IPS-NIHi11 (cell line): Measurements from ENCODE around the gene SAE1.
A peak's percentile ranks its signal among the peaks of the same experiment; 100 is the strongest.
"Not testable (repeated sequence)": the region's sequence is repeated elsewhere in the genome, so short reads cannot be mapped to it uniquely, and the experiment has no call there.

ENCODE experiments used
- DNase-seq: peaks from one replicate; pipeline ENCODE4 v3.0.0; 2012; ENCODE audit warnings: mixed read lengths, low spot score

The SAE1 gene

GRCh38 chr19:47240996-47241918, 110.6 kb downstream of the SAE1 start:
- peak; percentile 78 for DNase-seq

GRCh38 chr19:47241919-47242577, 111.4 kb downstream of the SAE1 start:
- no peak for DNase-seq

- DNase-seq = no peak
These were observed 112.7 kb downstream of the SAE1 start for GRCh38 chr19:47243364-47243775.

- DNase-seq = peak; percentile 85
These were observed 113.3 kb downstream of the SAE1 start for GRCh38 chr19:47243776-47244547.

- DNase-seq = peak; percentile 47
These were observed 116.8 kb downstream of the SAE1 start for GRCh38 chr19:47247308-47247990.

- DNase-seq = not testable (repeated sequence)
These were observed 122.4 kb downstream of the SAE1 start for GRCh38 chr19:47253016-47253415.

- DNase-seq = no peak
These were observed 122.8 kb downstream of the SAE1 start for GRCh38 chr19:47253467-47253881.

- no peak for DNase-seq
These were observed 123.3 kb downstream of the SAE1 start for GRCh38 chr19:47253970-47254369.

- peak; percentile 92 for DNase-seq
These were observed 125.5 kb downstream of the SAE1 start, which contains the start of gene CCDC9 for GRCh38 chr19:47255879-47256692. TSS of gene CCDC9 (plus strand) at chr19:47256525. CDS start at chr19:47258401, 1,876 bp downstream.

GRCh38 chr19:47256693-47257410, 126.2 kb downstream of the SAE1 start:
- DNase-seq = peak; percentile 99

GRCh38 chr19:47257411-47258169, 127.0 kb downstream of the SAE1 start:
- no peak for DNase-seq

- DNase-seq = no peak
These were observed 127.8 kb downstream of the SAE1 start for GRCh38 chr19:47258434-47258833.

- DNase-seq = no peak
These were observed 128.4 kb downstream of the SAE1 start for GRCh38 chr19:47258895-47259555.
